Mesothelial cell of epicardium (in vitro differentiated cells): ENCODE measurements around the gene MRPL22. TPM values are rescaled to one million over a fixed set of nuclear protein-coding genes. Genes with fewer than 3 reads are reported as not detected.
"Not testable (repeated sequence)": the region's sequence is repeated elsewhere in the genome, so short reads cannot be mapped to it uniquely, and the experiment has no call there.

ENCODE experiments used
- DNase-seq, 2 experiments: peaks; one replicate each; pipeline ENCODE4 v3.0.0; 2021; ENCODE audit warnings: low spot score in 2 of 2; ENCODE audit not compliant: unreplicated experiment in 2 of 2
- H3K27ac Mint-ChIP-seq: 2 replicates; pipeline ENCODE4 v1.8.0; 2021; ENCODE audit warnings: mixed read lengths
- H3K27me3 Mint-ChIP-seq: 2 replicates; pipeline ENCODE4 v1.8.0; 2021; ENCODE audit warnings: low read depth, mixed read lengths
- H3K36me3 Mint-ChIP-seq: 2 replicates; pipeline ENCODE4 v1.8.0; 2021; ENCODE audit warnings: mixed read lengths
- H3K4me1 Mint-ChIP-seq: 2 replicates; pipeline ENCODE4 v1.8.0; 2021; ENCODE audit warnings: mixed read lengths
- H3K4me3 Mint-ChIP-seq: 2 replicates; pipeline ENCODE4 v1.8.0; 2021; ENCODE audit warnings: mild to moderate bottlenecking, moderate library complexity, mixed read lengths
- H3K9me3 Mint-ChIP-seq: 2 replicates; pipeline ENCODE4 v1.8.0; 2021; ENCODE audit warnings: mixed read lengths
- CTCF ChIP-seq: fragments of 200-600 bp; sonication (generic); IDR thresholded peaks from one replicate; pipeline ENCODE4 v1.5.0; 2021; ENCODE audit warnings: antibody characterized with exemption; ENCODE audit not compliant: unreplicated experiment
- total RNA-seq: library from RNA; stranded (reverse); gene quantifications from 3 replicates; pipeline ENCODE4 v1.2.1, GENCODE V29; 2021

Gene MRPL22
- total RNA-seq, 1 donor from 2014 or later: 36.0 TPM

- no peak for DNase-seq
- Mint-ChIP-seq H3K36me3 (no peaks in the 10 kb centered on the region), H3K4me1 (no peaks in the 10 kb centered on the region), H3K27ac (no peak overlapping the region), H3K4me3 (no peak overlapping the region), H3K9me3 (peaks cover 7% of the 10 kb centered on the region), H3K27me3 (no peaks in the 10 kb centered on the region)
- TF ChIP-seq CTCF: no peak
Measured at GRCh38 chr5:154999865-155000264, 59.0 kb downstream of the MRPL22 start.

- Mint-ChIP-seq H3K27me3 (no peaks in the 10 kb centered on the region), H3K4me3 (no peak overlapping the region), H3K9me3 (peaks cover 7% of the 10 kb centered on the region), H3K36me3 (no peaks in the 10 kb centered on the region), H3K27ac (no peak overlapping the region), H3K4me1 (no peaks in the 10 kb centered on the region)
- TF ChIP-seq CTCF: no peak
- no peak for DNase-seq
Measured at GRCh38 chr5:155001523-155001922, 60.6 kb downstream of the MRPL22 start.

GRCh38 chr5:155002722-155003121, 61.8 kb downstream of the MRPL22 start:
- not testable (repeated sequence) for H3K27ac Mint-ChIP-seq, H3K36me3 Mint-ChIP-seq, H3K4me3 Mint-ChIP-seq, H3K9me3 Mint-ChIP-seq, H3K4me1 Mint-ChIP-seq, DNase-seq, H3K27me3 Mint-ChIP-seq

GRCh38 chr5:155004138-155004744, 63.4 kb downstream of the MRPL22 start:
- no peak for TF ChIP-seq CTCF
- no peaks in the 10 kb centered on the region for H3K9me3 Mint-ChIP-seq
- no peaks in the 10 kb centered on the region for H3K27me3 Mint-ChIP-seq
- no peak for DNase-seq
- no peak overlapping the region for H3K27ac Mint-ChIP-seq
- H3K36me3 Mint-ChIP-seq: no peaks in the 10 kb centered on the region
- H3K4me1 Mint-ChIP-seq: no peaks in the 10 kb centered on the region
- no peak overlapping the region for H3K4me3 Mint-ChIP-seq

- not testable (repeated sequence) for H3K4me1 Mint-ChIP-seq, H3K27me3 Mint-ChIP-seq
Measured at GRCh38 chr5:155006265-155006664, 65.4 kb downstream of the MRPL22 start.

GRCh38 chr5:155008669-155009068, 67.8 kb downstream of the MRPL22 start:
- TF ChIP-seq CTCF: no peak
- H3K4me1 Mint-ChIP-seq: peaks cover 4% of the 10 kb centered on the region
- no peaks in the 10 kb centered on the region for H3K9me3 Mint-ChIP-seq
- no peak for DNase-seq
- H3K4me3 Mint-ChIP-seq: no peak overlapping the region
- H3K27me3 Mint-ChIP-seq: no peaks in the 10 kb centered on the region
- H3K36me3 Mint-ChIP-seq: no peaks in the 10 kb centered on the region
- H3K27ac Mint-ChIP-seq: no peak overlapping the region

More at GRCh38 chr5:155006265-155006664, 65.4 kb downstream of the MRPL22 start:
- H3K4me3 Mint-ChIP-seq, H3K9me3 Mint-ChIP-seq, H3K36me3 Mint-ChIP-seq, DNase-seq, H3K27ac Mint-ChIP-seq: not testable (repeated sequence)

- no peak for TF ChIP-seq CTCF
- Mint-ChIP-seq H3K9me3 (peaks cover 7% of the 10 kb centered on the region), H3K36me3 (no peaks in the 10 kb centered on the region), H3K4me1 (peaks cover 4% of the 10 kb centered on the region), H3K27ac (no peak overlapping the region), H3K4me3 (no peak overlapping the region), H3K27me3 (no peaks in the 10 kb centered on the region)
- no peak for DNase-seq
Measured at GRCh38 chr5:155010881-155011280, 70.0 kb downstream of the MRPL22 start.
